HEK293T (cell line): ENCODE results near the gene LGR6.

Source experiments
- ARNT ChIP-seq: fragments of 450-650 bp; IDR thresholded peaks from 2 replicates; pipeline ENCODE4 v1.6.1; 2017; ENCODE audit warnings: mild to moderate bottlenecking
- BHLHE40 ChIP-seq: fragments of 450-650 bp; IDR thresholded peaks from 2 replicates; pipeline ENCODE4 v1.6.1; 2016; ENCODE audit warnings: mild to moderate bottlenecking, moderate library complexity, borderline replicate concordance
- CTBP1 ChIP-seq: fragments of 450-650 bp; IDR thresholded peaks from 2 replicates; pipeline ENCODE4 v1.6.1; 2016; ENCODE audit warnings: borderline replicate concordance
- ELF4 ChIP-seq: fragments of 450-650 bp; IDR thresholded peaks from 2 replicates; pipeline ENCODE4 v1.6.1; 2017; ENCODE audit warnings: antibody characterized with exemption
- FOXM1 ChIP-seq: fragments of 450-650 bp; IDR thresholded peaks from 2 replicates; pipeline ENCODE4 v1.6.1; 2017; ENCODE audit warnings: mild to moderate bottlenecking, borderline replicate concordance
- LEF1 ChIP-seq: fragments of 450-650 bp; IDR thresholded peaks from 2 replicates; pipeline ENCODE4 v1.6.1; 2017; ENCODE audit warnings: mild to moderate bottlenecking, borderline replicate concordance
- SUZ12 ChIP-seq: fragments of 450-650 bp; IDR thresholded peaks from 2 replicates; pipeline ENCODE4 v1.6.1; 2016; ENCODE audit warnings: mild to moderate bottlenecking
- TARDBP ChIP-seq: fragments of 450-650 bp; IDR thresholded peaks from 2 replicates; pipeline ENCODE4 v1.6.1; 2016
- TF ChIP-seq, protein P1 (sequence below): fragments of 450-650 bp; IDR thresholded peaks from 2 replicates; pipeline ENCODE4 v1.6.1; 2016

DNA sequence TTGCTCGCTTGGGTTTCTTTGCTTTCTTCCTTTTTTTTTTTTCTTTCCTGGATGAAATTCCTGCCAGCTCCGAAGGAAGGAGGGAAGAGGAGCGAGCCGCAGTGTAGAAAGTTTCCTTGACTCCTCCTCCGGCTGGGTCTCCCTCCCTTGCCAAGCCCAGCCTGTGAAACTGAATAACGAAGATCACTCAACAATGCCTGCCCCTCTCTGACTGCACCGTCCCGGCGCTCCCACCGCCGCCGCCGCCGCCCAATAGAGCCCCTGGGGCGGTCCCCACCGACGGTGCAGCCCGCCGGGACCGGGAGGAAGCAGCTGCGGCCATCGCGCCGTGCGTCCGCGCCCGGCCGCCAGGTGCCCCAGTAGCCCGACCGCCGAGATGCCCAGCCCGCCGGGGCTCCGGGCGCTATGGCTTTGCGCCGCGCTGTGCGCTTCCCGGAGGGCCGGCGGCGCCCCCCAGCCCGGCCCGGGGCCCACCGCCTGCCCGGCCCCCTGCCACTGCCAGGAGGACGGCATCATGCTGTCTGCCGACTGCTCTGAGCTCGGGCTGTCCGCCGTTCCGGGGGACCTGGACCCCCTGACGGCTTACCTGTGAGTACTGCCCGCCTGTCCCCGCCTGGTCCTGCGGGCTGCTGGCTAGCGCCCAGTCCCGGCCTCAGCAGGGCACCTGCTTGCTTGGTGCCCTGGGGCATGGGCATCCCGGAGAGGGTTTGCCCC lies at the start of gene LGR6:
- TF ChIP-seq TARDBP (no peak), ARNT (no peak), SUZ12 (no peak), CTBP1 (no peak), BHLHE40 (no peak), ELF4 (no peak), FOXM1 (no peak), LEF1 (no peak)
- TF ChIP-seq, protein P1, sequence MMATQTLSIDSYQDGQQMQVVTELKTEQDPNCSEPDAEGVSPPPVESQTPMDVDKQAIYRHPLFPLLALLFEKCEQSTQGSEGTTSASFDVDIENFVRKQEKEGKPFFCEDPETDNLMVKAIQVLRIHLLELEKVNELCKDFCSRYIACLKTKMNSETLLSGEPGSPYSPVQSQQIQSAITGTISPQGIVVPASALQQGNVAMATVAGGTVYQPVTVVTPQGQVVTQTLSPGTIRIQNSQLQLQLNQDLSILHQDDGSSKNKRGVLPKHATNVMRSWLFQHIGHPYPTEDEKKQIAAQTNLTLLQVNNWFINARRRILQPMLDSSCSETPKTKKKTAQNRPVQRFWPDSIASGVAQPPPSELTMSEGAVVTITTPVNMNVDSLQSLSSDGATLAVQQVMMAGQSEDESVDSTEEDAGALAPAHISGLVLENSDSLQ: no peak
